ENCODE data around the gene HES1. TPM values are rescaled to one million over a fixed set of nuclear protein-coding genes. Genes with fewer than 3 reads are reported as not detected.
"Not testable (repeated sequence)": the region's sequence is repeated elsewhere in the genome, so short reads cannot be mapped to it uniquely, and the experiment has no call there.

The HES1 gene
- total RNA-seq, 1 donor from 2014 or later = 2.8 TPM

DNA sequence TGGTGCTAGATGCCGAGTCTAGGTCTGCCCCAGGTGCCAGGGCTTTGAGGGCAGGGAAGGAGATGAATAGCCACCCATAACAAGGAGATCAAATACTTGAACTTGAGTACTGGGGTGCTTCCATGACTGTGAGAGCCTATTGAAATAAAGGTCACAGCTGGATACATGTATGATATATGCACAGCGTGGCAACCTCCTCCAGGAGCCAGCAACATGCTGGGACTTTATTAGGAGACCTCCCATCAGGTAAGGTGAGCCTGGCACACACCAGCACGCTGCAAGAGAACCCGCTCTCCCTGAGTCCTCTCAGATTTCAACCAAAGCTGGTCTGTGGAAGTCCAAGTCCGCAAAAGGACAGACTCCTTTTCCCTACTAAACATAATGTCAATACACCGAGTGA lies 10.5 kb upstream of the HES1 start:
- intact Hi-C loops (cut with micrococcal nuclease) = no loop called here

DNA sequence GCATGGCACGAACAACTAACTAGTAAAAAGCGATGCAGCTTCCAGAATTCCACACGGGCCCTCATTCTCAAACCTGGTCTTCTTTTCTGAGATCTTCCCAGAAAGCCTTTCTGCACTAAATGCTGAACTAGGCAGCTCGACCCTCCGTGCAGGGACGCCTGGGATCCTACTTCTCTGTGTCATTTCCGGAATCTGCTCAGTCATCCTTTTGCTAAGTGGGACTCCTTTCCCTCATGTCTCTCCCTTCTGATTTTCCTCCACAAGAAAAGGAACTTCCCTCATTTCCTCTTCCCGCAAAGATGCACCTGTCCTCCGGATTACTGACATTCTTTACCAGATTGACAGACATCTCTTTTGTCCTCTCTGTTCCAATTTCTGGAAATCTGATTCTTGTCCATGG lies 9.2 kb upstream of the HES1 start:
- intact Hi-C loops (cut with micrococcal nuclease) = no loop called here

DNA sequence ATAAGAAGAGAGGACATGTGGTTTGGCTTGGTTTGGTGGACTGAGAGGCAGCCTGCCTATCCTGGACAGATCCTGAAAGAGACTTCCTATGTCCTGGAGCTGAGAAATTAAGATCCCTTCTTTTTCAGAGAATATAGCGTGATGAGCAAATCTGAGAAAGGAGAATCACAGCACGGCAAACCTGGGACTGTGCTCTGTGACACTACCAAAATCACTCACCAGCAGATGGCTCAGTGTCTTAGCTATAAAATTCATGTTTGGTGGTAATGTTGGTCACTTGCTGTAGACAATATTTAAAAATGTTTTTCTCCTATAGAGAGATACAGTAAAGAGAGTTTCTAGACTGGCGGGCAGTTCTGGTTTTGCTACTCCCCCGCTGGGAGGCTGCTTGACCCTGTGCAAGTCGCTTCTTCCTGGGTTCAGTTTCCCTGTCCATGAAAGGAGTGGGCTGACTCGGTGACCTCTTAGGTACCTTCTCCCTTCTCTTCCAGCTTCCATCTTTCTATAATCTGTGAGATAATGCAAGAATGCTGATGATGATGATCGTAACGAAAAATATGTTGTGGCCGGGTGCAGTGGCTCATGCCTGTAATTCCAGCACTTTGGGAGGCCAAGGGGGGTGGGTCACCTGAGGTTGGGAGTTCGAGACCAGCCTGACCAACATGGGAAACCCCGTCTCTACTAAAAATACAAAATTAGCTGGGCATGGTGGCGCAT lies 7.6 kb upstream of the HES1 start:
- intact Hi-C loops (cut with micrococcal nuclease) = no loop called here

DNA sequence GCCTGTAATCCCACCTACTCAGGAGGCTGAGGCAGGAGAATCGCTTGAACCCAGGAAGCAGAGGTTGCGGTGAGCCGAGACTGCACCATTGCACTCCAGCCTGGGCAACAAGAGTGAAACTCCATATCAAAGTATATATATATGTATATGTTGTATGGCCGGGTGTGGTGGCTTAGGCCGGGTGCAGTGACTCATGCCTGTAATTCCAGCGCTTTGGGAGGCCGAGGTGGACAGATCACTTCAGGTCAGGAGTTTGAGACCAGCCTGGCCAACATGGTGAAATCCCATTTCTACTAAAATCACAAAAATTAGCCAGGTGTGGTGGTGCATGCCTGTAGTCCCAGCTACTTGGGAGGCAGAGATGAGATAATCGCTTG lies 7.0 kb upstream of the HES1 start:
- intact Hi-C loops (cut with micrococcal nuclease) = not testable (repeated sequence)

DNA sequence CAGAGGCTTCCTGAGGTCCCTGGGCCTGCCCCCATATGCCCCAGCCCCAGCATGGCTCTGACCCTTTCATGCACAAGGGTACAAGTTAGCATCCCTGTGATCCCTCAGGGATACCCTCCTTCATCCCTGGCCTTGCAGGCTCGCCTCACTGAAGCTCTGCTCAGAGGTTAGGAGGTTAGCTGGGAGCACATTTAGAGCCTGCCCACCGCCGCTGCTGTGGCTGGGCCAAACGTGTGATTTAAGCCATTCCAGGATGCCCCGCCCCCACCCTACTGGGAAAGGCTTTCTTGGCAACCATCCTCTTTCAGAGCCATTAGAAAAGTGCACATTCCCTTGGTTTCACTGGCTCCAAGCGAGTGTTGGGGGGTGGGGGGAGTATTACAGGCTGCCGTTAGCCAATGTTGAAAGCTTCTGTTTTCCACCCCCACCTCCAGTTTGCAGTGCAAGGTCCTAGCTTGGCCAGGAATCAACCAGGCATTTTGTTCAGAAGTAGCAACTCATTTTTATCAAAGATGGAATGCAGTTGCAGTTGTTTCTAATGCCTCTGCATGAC lies 6.3 kb upstream of the HES1 start:
- intact Hi-C loops (cut with micrococcal nuclease) = loop anchor here (10.0 kb wide), 4 partner anchors 165 to 1235 kb away; no protein-coding TSS in a partner anchor

DNA sequence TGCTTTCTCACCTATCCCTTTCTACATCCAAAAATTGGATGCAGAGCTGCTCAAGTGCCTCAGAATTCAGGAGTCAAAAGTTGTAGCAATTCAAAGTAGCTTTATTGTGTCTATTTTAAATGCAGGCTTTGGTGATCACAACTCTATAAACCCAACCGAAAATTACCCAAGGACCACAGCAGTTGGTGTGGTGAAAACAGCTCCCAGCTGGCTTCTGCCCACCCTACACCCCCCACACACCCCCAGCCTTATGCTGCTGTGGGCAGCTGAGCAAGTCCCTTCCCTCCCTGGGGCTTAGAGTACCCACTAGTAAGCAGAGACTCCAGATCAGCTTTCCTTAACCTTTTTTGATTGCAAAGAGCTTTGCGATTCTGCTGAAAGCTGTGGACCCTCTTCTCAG lies 5.8 kb upstream of the HES1 start:
- intact Hi-C loops (cut with micrococcal nuclease) = loop anchor here (10.0 kb wide), 4 partner anchors 165 to 1235 kb away; no protein-coding TSS in a partner anchor

DNA sequence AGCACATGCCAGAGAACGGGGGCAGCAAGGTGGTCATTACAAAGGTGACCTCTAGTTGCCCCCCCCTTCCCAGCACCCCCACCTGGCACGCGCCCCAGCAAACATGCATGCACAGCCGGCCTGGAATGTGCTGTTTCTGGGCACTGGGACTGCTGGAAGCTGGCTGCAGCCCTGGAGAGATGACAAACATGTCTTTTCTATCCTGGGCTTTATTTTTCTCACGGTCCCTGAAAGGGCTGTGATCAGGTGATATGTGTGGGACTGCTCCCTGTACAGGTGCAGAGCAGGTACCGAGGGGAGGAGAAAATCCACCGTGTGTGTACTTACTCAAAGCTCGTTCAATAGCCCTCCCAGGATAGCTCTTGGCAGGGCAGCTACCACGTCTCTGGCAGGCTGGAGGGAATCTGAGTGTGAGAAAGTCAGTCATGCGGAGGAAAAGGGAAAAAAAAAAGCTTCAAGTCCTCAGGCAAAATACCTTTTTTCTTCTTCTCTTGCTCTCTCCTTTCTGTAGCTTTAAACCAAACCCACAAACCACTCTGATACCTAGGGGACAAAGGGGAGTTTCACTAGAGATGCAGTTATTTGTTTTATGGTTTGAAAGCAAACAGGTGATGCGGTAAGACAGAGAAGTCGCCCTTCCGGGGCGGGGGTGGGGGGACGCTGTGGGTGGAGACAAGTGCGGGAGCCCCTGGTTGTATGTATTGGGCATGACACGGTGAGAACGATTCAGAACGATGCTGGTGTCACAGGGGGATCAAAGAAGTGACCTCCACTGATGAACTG lies 5.0 kb upstream of the HES1 start:
- intact Hi-C loops (cut with micrococcal nuclease) = loop anchor here (10.0 kb wide), 4 partner anchors 166 to 1236 kb away; no protein-coding TSS in a partner anchor

DNA sequence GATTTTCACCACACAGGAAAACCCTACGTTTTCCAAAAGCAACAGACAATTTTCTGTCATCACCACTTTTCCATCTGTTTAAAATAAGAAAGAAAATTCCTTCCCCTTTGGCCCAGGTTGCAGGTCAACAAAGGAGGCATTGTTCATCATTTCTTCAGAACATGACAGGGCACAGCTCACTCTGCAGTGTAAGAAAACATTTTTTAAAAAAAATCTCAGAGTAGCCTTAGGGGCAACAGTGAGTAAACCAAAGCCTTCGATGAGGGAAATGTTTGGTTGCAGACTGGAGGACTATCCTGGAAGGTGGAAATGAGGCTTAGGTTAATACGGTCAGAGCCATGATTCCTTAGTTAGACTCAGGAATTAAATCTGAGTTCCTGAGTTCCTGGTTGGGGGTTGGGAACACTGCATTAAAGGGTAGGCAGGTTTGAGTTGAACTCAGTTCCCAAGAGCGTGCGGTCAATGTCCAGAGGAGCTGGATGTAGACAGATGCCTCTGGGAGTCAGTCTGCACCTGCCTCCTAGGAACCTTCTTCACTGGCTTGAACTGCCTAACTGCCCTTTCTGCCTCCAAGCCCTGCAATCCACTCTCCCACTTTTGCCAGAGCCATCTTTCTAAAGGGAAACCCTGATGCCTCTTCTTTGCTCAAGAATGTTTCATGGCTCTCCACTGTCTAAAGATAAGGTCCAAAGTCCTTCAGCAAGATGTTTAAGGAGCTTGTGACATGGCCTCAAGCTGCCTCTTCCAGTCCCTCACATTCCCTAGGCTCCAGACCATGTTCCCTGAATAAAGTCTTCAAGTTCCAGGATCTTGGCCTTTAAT lies 3.3 kb upstream of the HES1 start:
- intact Hi-C loops (cut with micrococcal nuclease) = loop anchor here (10.0 kb wide), 4 partner anchors 168 to 1238 kb away; no protein-coding TSS in a partner anchor

DNA sequence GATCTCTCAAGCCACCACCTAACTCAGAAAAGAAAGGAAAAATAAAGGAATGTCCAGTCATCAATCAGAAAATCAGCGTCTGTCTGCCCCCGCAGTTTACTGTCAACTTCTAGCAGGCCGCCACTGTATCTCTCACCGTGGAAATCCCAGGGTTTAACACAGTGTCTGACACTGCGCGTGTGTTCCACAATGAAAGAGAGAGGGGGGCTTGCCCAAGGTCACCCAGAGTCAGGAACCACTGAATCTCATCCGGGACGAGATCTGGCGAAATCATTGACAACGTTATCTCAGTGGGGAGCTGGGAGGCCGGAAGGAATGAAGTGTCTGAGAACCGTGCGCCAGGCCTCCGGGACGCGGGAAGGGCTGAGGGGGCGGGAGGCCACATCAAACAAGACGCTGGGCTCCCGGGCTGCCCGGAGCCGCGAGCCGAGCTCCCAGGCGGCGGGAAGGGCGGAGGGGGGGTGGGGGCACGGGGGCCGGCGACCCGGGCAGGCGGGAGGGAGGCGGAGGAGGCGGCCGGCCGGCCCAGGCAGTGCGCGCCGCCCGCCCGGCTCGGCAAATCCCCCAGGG lies 2.2 kb upstream of the HES1 start:
- intact Hi-C loops (cut with micrococcal nuclease) = loop anchor here (2.0 to 10.0 kb wide), 6 partner anchors 169 to 1239 kb away; partner anchors contain the start of gene ATP13A3

DNA sequence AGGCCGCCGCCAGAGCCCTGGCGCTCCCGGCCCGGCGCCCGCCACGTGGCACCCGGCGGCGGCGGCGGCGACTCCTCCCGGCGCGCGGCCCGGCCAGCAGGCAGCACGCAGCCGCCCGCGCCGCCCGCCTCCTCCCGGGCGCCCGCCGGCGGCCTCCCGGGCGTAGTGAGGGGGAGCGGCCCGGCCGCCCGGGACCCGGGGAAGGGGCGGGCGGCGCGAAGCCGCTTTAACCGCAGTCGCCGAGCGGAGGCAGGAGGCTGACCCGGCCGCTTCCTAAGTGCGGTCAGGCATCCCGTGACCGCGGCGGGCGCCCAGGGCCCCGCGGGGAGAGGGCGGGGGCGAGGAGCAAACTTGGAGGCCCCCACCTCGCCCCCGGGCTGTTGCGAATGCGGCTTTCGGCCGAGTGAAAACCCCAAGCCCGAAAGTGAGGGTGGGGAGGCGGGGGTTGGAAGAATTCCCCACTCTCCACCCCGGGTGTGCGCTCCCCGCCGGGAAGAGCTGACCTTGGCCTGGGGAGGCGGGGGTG lies 1.7 kb upstream of the HES1 start:
- intact Hi-C loops (cut with micrococcal nuclease) = loop anchor here (2.0 to 10.0 kb wide), 6 partner anchors 169 to 1239 kb away; partner anchors contain the start of gene ATP13A3

DNA sequence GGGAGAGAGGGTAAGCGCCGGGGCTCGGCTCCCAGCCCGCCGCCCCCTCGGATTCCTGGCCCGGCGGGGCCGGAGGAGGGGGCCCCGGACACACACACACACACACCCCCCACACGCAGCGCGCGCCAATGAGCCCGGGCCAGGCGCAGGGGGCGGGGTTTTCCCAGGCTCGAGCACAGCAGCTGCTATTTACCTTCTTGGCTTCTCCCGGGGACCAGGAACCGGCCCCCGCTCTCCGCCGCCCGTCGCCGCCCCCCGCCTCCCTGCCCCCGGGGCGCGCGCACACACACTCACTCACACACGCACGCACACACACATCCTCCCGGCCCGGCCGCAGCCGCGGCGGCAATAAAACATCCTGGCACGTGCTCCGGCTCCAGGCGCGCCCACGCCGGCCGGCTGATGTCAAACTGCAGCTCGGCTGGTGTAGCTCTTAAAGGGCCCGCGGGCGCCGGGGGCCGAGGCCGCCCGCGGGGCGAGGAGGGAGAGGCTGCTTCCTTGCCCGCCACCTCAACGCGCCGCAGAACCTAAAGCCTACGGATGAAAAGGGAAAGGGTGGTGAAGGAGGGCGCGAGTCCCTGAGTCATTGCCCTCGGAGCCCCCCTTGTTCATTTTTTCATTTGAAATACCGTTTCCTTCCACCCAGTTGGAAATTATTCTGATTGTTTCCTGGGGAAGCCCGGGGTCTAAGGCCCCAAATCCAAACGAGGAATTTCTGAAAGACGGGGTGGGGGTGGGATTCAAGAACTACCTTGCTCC lies 1.0 kb upstream of the HES1 start:
- intact Hi-C loops (cut with micrococcal nuclease) = loop anchor here (2.0 to 10.0 kb wide), 12 partner anchors 63 to 1240 kb away; partner anchors contain the start of genes ATP13A3, FAM43A and OPA1

DNA sequence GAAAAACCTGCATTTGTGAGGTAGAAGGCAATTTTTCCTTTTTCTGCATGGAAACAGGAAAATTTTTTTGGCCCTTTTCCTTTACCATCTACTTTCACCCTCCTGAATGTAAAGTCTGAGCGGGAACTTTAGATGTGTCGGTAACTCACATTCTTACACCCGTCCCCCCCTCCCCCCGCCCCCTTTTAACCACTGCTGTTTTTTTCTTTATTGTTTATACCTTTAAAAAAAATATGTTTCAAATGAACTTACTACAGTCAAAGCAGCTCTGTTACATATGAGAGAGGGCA lies 487 bp upstream of the HES1 start:
- intact Hi-C loops (cut with micrococcal nuclease) = loop anchor here (2.0 to 10.0 kb wide), 12 partner anchors 63 to 1241 kb away; partner anchors contain the start of genes ATP13A3, FAM43A and OPA1

DNA sequence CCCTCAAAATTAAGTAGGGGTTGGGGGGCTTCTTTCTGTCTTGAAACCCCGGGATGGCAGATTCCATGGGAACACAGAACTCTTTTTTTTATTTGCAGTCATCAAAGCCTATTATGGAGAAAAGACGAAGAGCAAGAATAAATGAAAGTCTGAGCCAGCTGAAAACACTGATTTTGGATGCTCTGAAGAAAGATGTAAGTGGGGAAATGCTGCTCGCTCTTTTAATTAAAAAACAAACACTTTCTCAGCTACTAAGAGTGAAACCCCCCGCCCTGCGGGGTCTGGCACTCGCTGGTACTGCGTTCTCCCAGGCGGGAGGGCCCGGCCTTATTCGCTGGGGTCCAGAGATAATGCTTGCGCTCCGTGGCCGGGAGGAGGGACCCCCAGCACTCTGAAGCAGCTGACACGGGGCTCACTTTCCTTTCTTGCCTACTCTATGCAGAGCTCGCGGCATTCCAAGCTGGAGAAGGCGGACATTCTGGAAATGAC lies 615 bp downstream of the HES1 start:
- intact Hi-C loops (cut with micrococcal nuclease) = loop anchor here (2.0 to 10.0 kb wide), 11 partner anchors 64 to 1242 kb away; partner anchors contain the start of genes FAM43A and OPA1

DNA sequence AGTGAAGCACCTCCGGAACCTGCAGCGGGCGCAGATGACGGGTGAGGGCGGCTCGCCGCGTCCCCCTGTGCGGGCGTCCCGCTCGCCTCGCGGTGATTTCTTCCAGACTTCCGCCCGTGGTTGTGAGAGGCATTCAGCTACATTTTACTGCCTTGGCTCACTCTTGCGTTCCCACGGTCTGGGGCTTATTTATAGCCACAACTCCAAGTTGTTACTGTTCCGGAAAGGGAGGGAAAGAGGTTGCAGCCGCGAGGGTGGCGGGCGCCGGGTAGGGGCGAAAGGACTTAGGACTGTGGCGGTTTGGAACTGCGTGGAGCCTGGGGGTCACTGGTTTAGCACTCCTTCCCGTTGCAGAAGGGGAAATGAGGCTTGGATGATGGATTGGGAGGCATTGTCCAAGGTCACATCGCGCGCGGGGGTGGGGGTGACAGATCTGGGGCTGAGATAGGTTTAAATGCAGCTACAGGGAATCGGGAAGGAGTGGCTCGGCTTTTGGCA lies 1.1 kb downstream of the HES1 start:
- intact Hi-C loops (cut with micrococcal nuclease) = loop anchor here (2.0 to 10.0 kb wide), 11 partner anchors 65 to 1242 kb away; partner anchors contain the start of genes FAM43A and OPA1

DNA sequence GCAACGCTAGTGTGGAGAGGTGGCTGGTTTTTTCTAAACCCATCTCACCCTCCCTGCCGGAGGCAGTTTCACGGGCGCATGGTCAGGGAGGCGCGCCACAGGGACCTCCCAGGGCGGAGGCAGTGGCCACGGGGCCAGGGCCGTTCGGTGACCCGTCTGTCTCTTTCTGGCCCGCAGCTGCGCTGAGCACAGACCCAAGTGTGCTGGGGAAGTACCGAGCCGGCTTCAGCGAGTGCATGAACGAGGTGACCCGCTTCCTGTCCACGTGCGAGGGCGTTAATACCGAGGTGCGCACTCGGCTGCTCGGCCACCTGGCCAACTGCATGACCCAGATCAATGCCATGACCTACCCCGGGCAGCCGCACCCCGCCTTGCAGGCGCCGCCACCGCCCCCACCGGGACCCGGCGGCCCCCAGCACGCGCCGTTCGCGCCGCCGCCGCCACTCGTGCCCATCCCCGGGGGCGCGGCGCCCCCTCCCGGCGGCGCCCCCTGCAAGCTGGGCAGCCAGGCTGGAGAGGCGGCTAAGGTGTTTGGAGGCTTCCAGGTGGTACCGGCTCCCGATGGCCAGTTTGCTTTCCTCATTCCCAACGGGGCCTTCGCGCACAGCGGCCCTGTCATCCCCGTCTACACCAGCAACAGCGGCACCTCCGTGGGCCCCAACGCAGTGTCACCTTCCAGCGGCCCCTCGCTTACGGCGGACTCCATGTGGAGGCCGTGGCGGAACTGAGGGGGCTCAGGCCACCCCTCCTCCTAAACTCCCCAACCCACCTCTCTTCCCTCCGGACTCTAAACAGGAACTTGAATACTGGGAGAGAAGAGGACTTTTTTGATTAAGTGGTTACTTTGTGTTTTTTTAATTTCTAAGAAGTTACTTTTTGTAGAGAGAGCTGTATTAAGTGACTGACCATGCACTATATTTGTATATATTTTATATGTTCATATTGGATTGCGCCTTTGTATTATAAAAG lies 1.8 kb downstream of the HES1 start:
- intact Hi-C loops (cut with micrococcal nuclease) = loop anchor here (2.0 to 10.0 kb wide), 11 partner anchors 65 to 1243 kb away; partner anchors contain the start of genes FAM43A and OPA1

DNA sequence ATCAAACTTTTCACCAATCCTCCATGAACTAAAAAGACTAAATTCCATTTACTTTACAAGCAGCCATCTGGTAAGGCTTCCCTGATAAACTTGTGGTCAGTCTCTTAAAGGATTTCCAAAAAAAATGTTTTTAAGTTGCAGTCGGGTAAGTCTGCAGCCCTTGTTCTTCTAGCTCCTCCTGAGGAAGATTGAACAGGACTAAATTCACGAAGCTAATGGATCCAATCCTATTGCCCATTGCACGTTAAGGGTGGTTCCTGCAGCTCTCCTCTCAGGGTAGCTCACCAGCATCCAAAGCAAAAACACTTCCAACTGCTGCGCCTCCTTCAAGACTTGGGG lies 2.8 kb downstream of the HES1 start:
- intact Hi-C loops (cut with micrococcal nuclease) = loop anchor here (5.0 to 10.0 kb wide), 10 partner anchors 64 to 1244 kb away; partner anchors contain the start of genes FAM43A and OPA1

DNA sequence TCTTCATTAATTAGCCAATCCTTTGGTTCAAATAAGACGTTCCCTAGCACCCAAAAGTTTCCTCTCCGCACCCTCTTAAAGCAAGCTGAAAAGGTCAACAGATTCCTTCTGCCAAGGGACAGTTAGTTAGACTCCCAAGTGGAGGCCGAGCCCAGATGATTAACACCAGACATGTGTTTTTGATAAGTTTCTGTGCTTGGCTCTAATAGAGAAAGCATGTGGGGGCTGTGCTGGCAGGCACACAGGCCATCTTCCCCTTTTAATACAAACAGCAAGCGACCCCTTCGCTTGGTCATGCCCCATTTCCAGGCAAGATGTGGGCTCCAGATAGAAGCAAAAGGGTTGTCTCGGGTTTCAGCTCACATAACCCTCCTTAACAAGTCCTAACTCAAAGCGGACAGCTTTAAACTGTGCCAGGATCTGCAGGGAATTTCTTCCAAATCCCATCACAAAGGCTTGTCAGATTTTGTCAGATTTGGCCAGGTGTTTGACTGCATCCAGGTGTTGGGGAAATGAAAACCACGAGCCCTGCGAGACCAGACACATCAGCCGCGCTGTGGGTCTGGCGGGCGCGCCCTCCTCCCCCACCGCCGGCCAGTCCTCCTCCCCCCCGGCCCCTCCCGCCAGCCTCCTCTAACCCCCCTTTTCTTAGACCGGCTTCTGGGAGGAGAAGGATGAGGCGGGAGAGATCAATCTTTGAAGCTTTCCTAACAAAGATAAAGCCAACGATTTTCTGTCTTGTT lies 3.3 kb downstream of the HES1 start:
- intact Hi-C loops (cut with micrococcal nuclease) = loop anchor here (5.0 to 10.0 kb wide), 10 partner anchors 63 to 1244 kb away; partner anchors contain the start of genes FAM43A and OPA1

Data from T-helper 2 cell treated with Interferon-gamma antibody and Interleukin-4, amounts not matched to agents 100 ng/mL and 5 ng/mL, for 36 hours (primary cell).